CD4-positive, alpha-beta T cell treated with Interleukin-4 for 4 hours (primary cell): ENCODE measurements around the gene CNDP2.

ENCODE experiments used
- DNase-seq: peaks from one replicate; pipeline ENCODE4 v3.0.0-alpha.2; 2020

CNDP2 gene

DNA sequence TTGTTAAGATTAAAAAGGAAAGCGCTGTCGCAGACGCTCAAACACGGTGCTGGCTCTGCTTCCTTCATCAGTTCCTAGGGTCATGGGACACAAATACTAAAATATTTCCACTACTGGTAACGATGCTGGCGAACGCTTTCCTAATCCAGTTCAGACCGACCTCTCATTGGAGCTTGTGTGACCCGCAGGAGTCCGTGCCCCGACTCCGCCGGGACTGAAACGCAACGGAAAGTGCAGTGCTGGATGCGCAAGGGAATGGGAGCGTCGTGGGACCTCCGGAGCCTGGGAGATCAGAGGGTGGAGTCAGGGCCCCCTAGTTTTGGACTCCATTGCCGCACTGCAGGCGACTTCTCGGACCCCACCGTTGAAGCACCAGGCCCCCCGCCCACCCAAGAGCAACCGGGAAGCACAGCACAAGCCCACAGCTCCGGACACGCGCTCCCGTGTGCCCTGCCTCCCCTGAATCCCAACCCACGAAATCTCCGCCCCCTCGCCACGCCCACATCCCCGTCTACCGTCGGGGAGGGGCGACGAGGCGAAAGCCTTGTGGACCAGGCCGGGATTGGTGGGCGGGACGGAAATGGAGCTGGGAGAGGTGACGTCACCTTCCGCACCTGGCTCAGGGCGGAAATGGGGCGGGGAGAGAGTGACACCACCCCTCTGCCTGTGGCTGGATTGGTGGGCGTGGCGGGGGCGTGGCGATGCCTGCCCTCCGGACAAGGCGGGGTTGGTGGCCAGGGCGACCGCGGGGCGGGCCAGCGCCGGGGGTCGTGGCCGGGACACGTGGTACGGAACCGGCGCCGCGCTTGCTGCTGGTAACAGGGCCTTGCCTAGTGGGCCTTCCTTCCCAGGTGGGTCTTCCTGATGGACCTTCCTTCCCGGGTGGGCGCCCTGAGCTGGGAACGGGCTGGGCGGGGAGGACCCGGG lies at the start of gene CNDP2:
CNDP2 (plus strand) TSS at position 783 of the 927 bp plus-strand sequence. CDS start 3,611 bp downstream, outside the sequence.
- peak; percentile 97 for DNase-seq

DNA sequence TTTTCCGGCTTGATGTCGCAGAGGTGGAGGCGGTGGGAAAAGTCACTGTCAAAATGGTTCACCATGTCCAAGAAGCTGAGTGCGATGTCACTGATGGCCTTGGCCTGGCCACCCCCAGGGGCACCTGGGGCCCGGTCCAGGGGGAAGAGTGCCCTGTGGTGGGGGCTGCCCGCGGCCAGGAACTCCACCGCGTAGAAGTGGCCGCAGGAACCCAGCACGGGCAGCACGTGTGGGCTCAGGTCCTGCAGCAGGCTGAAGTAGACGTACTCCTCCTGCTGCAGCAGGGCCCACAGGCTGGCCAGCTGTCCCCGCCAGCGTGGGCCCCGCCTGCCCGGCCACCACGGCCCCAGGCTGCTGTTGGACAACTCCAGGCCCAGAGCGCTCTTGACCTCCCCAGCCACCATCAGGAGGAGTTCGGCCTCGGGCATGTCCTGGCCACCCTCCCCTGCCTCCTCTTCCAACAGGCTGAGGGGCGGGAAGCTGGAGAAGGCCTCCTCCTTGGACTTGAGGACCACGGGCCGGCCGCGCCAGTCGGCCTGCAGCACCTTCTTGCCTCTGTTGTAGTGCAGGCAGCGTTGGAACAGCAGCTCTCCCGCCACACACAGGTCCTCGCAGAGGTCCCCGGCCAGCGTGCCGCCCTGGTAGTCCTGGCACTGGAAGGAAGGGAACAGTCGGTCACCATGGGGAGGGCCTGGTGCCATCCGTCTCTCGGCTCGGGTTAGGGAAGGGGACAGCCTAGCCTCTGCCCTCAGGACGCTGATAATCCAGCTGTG lies 49.3 kb upstream of the CNDP2 start:
- DNase-seq, result no peak

- no peak for DNase-seq
These were observed 48.6 kb upstream of the CNDP2 start for GRCh38 chr18:74447404-74448152.

GRCh38 chr18:74450626-74451025 lies 45.5 kb upstream of the CNDP2 start:
- DNase-seq, result no peak

DNA sequence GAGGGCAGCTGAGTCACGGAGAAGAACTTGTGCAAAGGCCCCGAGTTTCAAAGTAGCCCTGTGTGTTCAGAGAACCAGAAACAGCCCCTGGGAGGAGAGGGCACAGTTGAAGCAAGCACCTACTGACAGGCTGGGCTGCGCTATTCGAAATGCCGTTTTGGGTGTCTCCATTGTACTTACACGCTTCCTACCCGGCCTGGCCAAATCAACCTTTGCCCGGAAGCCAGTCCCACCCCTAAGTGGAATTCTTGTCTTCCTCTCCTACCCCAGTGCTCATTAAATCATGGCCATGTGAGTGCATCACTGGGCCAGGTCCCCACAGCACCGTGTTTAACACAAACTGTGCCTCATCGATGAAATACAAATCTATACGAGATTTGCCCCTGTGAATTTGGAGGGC lies 45.0 kb upstream of the CNDP2 start:
- no peak for DNase-seq

- DNase-seq, result no peak
These were observed 43.1 kb upstream of the CNDP2 start for GRCh38 chr18:74453016-74453566.

DNA sequence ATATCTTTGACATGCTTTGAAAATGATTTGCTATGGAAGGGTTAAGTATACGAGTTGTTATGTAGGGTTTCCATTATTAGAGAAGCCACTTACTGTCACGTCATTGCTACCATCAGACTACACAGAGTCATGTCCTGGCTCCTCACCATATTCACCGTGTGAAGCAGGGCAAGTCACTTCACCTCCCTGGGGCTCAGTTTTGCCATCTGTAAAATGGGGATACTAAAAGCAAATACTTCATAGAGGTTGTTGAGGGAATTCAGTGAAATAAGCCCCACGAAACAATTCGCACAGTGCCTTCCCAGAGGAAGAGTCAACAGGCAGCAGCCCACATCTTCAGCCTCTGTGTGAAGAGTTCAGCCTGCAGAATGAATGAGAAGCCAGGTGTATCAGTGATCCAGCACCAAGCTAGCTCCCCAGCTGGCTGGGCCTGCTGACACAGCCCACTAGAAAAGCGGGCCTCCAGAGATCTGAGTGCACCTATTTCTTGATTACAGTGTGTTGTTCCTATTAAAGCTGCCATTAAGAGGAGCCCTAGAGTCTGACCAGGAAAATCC lies 42.4 kb upstream of the CNDP2 start:
- no peak for DNase-seq

GRCh38 chr18:74454279-74454751 lies 41.8 kb upstream of the CNDP2 start:
- no peak for DNase-seq

DNA sequence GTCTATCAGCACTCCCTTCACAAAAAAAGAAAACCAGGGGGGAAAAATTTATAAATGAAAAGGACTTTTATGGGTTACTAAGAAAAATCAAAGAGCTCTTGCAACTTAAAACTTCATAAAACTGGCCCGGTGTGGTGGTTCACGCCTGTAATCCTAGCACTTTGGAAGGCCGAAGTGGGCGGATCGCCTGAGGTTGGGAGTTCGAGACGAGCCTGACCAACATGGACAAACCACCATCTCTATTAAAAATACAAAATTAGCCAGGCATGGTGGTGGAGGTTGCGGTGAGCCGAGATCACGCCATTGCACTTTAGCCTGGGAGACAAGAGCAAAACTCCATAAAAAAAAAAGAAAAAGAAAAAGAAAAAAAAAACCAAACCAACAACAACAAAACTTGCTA lies 40.8 kb upstream of the CNDP2 start:
- no peak for DNase-seq

GRCh38 chr18:74456017-74456348 lies 40.2 kb upstream of the CNDP2 start:
- DNase-seq, result no peak

DNA sequence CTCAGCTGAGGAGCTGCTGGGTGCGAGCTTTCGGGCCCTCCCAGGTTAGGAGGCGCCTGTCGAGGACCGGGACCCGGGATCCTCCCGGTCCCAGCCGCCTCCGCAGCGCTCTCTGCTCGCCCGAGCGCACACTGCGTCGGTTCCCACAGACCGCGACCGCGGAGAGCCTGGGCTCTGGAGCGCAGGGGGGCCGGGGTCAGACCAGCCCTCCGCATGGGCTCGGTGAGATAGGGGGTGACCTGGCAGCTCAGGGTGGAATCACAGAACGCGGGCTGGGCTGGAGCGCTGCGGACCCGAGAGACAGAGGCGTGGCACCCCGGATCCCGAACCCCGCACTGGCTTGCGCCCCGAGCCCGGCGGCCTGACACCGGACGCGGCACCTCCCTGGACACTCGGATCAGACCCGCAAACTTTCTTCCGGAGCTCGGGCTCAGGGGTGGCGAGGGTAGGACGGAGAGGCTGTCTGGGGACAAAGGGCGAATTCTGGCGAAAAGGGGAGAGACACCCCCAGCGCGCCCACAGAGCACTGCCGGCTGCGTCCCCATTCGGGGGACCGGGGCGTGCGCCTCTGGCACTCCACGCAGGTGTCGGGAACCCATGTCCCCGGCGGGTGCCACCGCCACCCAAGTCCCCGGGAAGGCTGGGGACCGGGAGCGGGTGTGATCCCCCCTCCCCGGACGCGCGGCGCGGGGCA lies 39.7 kb upstream of the CNDP2 start:
- no peak for DNase-seq

- no peak for DNase-seq
These were observed 39.0 kb upstream of the CNDP2 start, which contains the start of gene DIPK1C for GRCh38 chr18:74457043-74457724. Gene DIPK1C (minus strand): TSS chr18:74457308. CDS start chr18:74457259, 49 bp downstream.

DNA sequence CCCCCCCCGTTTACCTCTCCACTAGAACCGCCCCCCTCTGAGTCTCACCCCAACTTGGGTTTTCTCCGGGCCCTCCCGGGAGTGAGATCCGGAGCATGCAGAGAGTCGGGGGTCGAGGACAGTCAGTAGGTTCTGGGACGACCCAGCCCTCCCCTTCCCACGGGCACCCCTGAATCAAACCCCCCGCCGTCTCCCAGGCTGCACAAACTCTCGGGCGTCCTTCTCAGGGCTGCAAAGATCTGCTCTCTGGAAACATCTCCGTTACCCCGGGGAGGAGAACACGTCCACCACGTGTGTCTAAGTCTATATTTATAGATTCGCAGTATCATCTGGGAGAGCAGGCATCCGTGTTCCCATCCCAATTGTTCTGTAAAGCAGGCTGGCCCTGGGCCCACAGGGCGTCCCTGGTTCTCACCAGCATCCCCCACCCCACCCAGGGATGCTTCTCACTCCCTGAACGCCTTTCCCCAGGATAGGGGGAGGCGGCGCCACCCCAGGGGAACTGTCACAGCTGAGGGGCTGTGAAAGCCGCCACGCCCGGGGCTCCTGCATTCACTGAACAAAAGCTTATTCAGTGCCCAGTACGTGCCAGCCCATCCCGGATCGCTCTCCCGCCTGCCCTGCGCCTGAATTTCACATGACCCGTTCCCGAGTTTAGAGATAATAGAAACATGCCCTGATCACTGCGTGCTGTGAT lies 38.3 kb upstream of the CNDP2 start:
- DNase-seq, result no peak

DNA sequence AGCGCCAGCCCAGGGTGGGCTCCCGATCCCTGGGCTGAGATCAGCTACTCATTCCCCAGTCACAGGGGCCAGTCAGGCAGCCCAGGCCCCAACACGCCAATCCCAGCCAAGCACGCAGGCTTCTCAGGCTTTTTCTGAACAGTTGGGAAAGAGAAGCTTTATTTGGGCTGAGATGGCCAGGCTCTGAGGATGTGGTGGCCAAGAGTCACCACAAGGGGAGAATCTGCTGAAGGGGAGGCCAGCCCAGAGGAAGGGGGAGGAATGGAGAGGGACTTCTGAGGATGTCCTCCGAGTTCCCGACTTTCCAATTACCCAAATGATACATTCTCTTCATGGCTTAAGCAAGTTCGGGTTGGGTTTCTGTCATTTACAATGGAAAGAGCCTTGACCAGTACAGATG lies 36.3 kb upstream of the CNDP2 start:
- no peak for DNase-seq

DNA sequence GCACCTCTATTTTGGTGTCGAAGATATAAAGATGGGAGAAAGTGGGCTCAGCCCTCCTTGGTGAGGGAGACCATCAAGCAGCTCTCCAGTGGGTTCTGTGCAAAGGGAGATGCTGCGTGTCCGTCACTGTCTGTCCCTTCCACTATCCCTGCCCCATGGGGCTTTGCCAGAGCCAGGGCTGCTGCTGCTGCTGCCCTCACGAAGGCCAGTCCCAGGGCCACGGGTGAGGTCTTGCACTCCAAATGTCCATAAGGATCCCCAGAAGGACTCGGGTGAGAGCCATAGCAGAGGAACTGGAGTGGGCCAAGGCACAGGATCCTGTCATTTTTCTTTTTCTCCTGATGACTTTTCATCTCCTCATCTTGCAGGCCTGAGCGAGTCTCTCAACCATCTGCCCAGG lies 35.3 kb upstream of the CNDP2 start:
- no peak for DNase-seq

DNA sequence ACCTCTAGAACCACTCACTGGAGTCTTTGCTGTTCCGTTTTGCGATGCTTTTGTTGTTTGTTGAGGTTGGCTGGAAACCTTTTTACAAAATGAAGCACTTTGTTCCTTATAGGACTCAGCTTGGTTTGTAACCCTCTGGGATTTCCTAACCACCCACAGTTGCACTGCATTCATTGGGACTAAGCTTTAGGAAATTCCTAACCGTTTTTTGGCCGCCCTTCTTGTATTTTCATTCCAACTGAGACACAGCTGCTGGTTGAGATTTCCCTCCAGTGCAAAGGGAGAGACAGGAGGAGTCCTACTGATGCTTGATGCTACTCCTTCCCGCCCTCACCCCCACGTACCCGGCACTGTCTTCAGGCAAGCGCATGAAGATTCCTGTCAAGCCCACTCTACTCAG lies 32.9 kb upstream of the CNDP2 start:
- DNase-seq, result no peak

GRCh38 chr18:74463983-74464382 lies 32.2 kb upstream of the CNDP2 start:
- no peak for DNase-seq

DNA sequence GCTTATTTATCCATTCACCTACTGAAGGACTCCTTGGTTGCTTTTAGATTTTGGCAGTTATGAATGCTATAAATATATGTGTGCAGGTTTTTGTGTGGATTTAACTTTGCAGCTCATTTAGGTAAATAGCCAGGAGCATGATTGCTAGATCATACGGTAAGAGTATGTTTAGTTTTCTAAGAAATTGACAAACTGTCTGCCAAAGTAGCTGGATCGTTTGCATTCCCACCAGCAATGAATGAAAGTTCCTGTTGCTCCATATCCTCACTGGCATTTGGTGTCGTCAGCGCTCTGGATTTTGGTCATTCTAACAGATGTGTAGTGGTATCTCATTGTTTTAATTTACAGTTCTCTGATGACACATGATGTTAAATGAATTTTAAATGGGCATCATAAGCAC lies 30.4 kb upstream of the CNDP2 start:
- DNase-seq, result no peak

GRCh38 chr18:74468547-74469061 lies 27.6 kb upstream of the CNDP2 start:
- no peak for DNase-seq

GRCh38 chr18:74472312-74472711 lies 23.9 kb upstream of the CNDP2 start:
- no peak for DNase-seq
